HUDEP-2 (cell line): ENCODE measurements around the gene LRRC71.

ENCODE experiments used
- DNase-seq, 76 experiments: peaks; one replicate each; lab custom pipeline; 2025; ENCODE audit not compliant: unreplicated experiment in 76 of 76; lab: John Stamatoyannopoulos, UW

Gene LRRC71

GRCh38 chr1:156892190-156893047, 28.0 kb upstream of the LRRC71 start:
- peak in 74 of 76 experiments; percentile 18 to 94 (median 84) for DNase-seq

- no peak for DNase-seq
Measured at GRCh38 chr1:156893048-156893953, 27.1 kb upstream of the LRRC71 start, which contains the start of gene PEAR1. Gene PEAR1, plus strand, starts transcription at chr1:156893718. Its CDS starts 10,209 bp downstream, at chr1:156903927.

- no peak for DNase-seq
Measured at GRCh38 chr1:156894001-156894400, 26.4 kb upstream of the LRRC71 start.

- DNase-seq: peak in 73 of 76 experiments; percentile 16 to 90 (median 69)
Measured at GRCh38 chr1:156894711-156895454, 25.5 kb upstream of the LRRC71 start.

- DNase-seq: no peak
Measured at GRCh38 chr1:156895455-156895812, 25.0 kb upstream of the LRRC71 start.

- DNase-seq: no peak
Measured at GRCh38 chr1:156895927-156896326, 24.5 kb upstream of the LRRC71 start.

GRCh38 chr1:156896490-156897033, 23.9 kb upstream of the LRRC71 start:
- no peak for DNase-seq

GRCh38 chr1:156897078-156897825, 23.2 kb upstream of the LRRC71 start:
- DNase-seq: no peak

- DNase-seq: no peak
Measured at GRCh38 chr1:156898161-156898566, 22.3 kb upstream of the LRRC71 start.

GRCh38 chr1:156898971-156899664, 21.3 kb upstream of the LRRC71 start:
- no peak for DNase-seq

GRCh38 chr1:156899956-156900718, 20.3 kb upstream of the LRRC71 start:
- peak in 4 of 76 experiments; percentile 12 to 21 (median 20) for DNase-seq

- DNase-seq: no peak
Measured at GRCh38 chr1:156900896-156901589, 19.4 kb upstream of the LRRC71 start.

- no peak for DNase-seq
Measured at GRCh38 chr1:156901590-156901900, 18.9 kb upstream of the LRRC71 start.

- no peak for DNase-seq
Measured at GRCh38 chr1:156901966-156902915, 18.2 kb upstream of the LRRC71 start.

- no peak for DNase-seq
Measured at GRCh38 chr1:156903328-156904091, 16.9 kb upstream of the LRRC71 start.
